Thyroid gland (tissue), 4 donors: ENCODE results near the gene TMED8. TPM values are rescaled to one million over a fixed set of nuclear protein-coding genes. Genes with fewer than 3 reads are reported as not detected.

Experiments
- DNase-seq, 2 donors: peaks; one replicate each; pipeline ENCODE4 v3.0.0-alpha.2; 2019
- H3K27ac ChIP-seq, 3 donors: fragments of 200-600 bp; sonication (generic); 1 replicate in 2 of 3; 2 replicates in 1 of 3; pipeline ENCODE4 v1.5.1; 2016 to 2019; ENCODE audit warnings: mild to moderate bottlenecking in 1 of 3, moderate library complexity in 1 of 3
- H3K27me3 ChIP-seq: fragments of 200-600 bp; sonication (generic); one replicate; pipeline ENCODE4 v1.5.1; 2019
- H3K36me3 ChIP-seq, 2 donors: fragments of 200-600 bp; sonication (generic); one replicate each; pipeline ENCODE4 v1.5.1; 2016 to 2019
- H3K4me1 ChIP-seq, 2 donors: fragments of 200-600 bp; sonication (generic); one replicate each; pipeline ENCODE4 v1.5.1; 2017 to 2019
- H3K4me3 ChIP-seq, 3 donors: fragments of 200-600 bp; sonication (generic); replicated peaks in 1 of 3; 1 replicate in 2 of 3; 2 replicates in 1 of 3; pipeline ENCODE4 v1.5.1; 2016; ENCODE audit warnings: mild to moderate bottlenecking in 1 of 3
- H3K9me3 ChIP-seq: fragments of 200-600 bp; sonication (generic); one replicate; pipeline ENCODE4 v1.5.1; 2017
- POLR2A ChIP-seq, 2 donors: fragments of 450-650 bp; IDR thresholded peaks; one replicate each; pipeline ENCODE4 v1.6.1; 2017; ENCODE audit warnings: antibody characterized with exemption in 2 of 2, mild to moderate bottlenecking in 2 of 2, moderate library complexity in 1 of 2
- WGBS, 2 donors: methylation state at CpG; one replicate each; pipeline ENCODE4 v1.1.5; 2017; 5-methylcytosine and 5-hydroxymethylcytosine counted together
- intact Hi-C: fragments of 100-400 bp; cut with DNase I; formaldehyde crosslinking; loops from one replicate; pipeline ENCODE4 v1.15.1; 2023
- total RNA-seq, 4 donors: library from RNA; depleted of rRNA; stranded (reverse); fragments of >200 nt; gene quantifications; one replicate each; pipeline ENCODE4 v1.2.3, GENCODE V29; 2016
- TF ChIP-seq, protein P1 (sequence below), 6 experiments: fragments of 200-600 bp in 3 of 6; fragments of 450-650 bp in 3 of 6; sonication (generic) in 3 of 6; IDR thresholded peaks; one replicate each; pipeline ENCODE4 v1.5.1; 2016 to 2019; ENCODE audit warnings: antibody characterized with exemption in 6 of 6, mild to moderate bottlenecking in 2 of 6, inconsistent platforms in 1 of 6, moderate library complexity in 1 of 6

TMED8 gene
- total RNA-seq, 4 donors from 2014 or later: 20.9 to 33.3 (median 28.8) TPM

DNA sequence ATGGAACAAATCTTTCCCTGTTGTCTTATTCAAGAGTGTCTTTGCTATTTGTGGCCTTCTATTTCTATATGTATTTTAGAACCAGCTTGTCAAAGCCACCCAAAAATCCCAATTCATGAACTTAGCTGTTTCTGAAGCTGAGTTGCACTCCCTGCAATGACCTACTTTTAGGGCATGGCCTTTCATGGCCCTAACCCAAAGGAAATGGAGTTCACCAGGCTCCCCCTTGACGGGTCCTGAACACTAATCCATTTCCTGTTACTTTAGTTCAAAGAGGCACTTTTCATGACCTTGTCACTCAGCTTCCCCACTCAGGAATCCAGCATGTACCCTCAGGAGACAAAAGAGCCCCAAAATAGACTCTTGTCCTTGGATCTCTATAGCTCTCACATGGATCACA lies 7.6 kb downstream of the TMED8 start:
- TF ChIP-seq, protein P1, sequence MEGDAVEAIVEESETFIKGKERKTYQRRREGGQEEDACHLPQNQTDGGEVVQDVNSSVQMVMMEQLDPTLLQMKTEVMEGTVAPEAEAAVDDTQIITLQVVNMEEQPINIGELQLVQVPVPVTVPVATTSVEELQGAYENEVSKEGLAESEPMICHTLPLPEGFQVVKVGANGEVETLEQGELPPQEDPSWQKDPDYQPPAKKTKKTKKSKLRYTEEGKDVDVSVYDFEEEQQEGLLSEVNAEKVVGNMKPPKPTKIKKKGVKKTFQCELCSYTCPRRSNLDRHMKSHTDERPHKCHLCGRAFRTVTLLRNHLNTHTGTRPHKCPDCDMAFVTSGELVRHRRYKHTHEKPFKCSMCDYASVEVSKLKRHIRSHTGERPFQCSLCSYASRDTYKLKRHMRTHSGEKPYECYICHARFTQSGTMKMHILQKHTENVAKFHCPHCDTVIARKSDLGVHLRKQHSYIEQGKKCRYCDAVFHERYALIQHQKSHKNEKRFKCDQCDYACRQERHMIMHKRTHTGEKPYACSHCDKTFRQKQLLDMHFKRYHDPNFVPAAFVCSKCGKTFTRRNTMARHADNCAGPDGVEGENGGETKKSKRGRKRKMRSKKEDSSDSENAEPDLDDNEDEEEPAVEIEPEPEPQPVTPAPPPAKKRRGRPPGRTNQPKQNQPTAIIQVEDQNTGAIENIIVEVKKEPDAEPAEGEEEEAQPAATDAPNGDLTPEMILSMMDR (IDR thresholded peaks at IDR 0.05): no peak
- TF ChIP-seq POLR2A (IDR thresholded peaks at IDR 0.05): no peak
- no peak overlapping the region for H3K4me3 ChIP-seq
- no peak for DNase-seq
- H3K27me3 ChIP-seq: no peaks in the 10 kb centered on the region
- H3K4me1 ChIP-seq: peaks cover 14 to 23% of the 10 kb centered on the region in 2 donors
- WGBS, 2 donors: 55 to 69% methylated on average over 1 of the region's 1 CpG
- no peaks in the 10 kb centered on the region for H3K9me3 ChIP-seq
- intact Hi-C loops: no loop called here
- H3K27ac ChIP-seq: no peak overlapping the region
- H3K36me3 ChIP-seq: no peaks in the 10 kb centered on the region

- intact Hi-C loops: no loop called here
- no peaks in the 10 kb centered on the region for H3K9me3 ChIP-seq
- TF ChIP-seq, protein P1 (IDR thresholded peaks at IDR 0.05): no peak
- TF ChIP-seq POLR2A (IDR thresholded peaks at IDR 0.05): no peak
- no peaks in the 10 kb centered on the region for H3K36me3 ChIP-seq
- H3K27me3 ChIP-seq: no peaks in the 10 kb centered on the region
- peak; percentile 32 to 37 for DNase-seq
- H3K4me3 ChIP-seq: no peak overlapping the region
- no peak overlapping the region for H3K27ac ChIP-seq
- 67 to 86% methylated on average over 3 of the region's 3 CpGs for WGBS, 2 donors
- H3K4me1 ChIP-seq: peaks cover 0 to 6% of the 10 kb centered on the region in 2 donors
These were observed 12.7 kb downstream of the TMED8 start for GRCh38 chr14:77364146-77364545.

DNA sequence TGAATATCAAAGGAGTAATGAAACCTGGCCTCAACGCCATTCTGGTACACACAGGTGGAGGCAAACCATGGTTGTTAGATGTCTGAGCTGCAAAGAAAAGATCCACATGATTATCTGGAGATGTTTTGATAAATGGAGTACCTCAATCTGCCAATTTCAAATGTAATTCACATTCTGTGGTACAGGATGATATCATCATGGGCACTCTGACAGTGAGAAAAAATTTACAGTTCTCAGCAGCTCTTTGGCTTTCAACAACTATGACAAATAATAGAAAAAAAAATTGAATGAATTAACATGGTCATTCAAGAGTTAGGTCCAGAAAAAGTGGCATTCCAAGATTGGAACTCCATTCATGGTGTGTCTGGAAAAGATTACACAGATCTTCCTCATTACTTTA lies 17.3 kb downstream of the TMED8 start:
- TF ChIP-seq, protein P1 (IDR thresholded peaks at IDR 0.05): no peak
- TF ChIP-seq POLR2A (IDR thresholded peaks at IDR 0.05): no peak
- intact Hi-C loops: no loop called here
- Histone ChIP-seq H3K27ac (no peak overlapping the region), H3K4me3 (no peak overlapping the region), H3K4me1 (peaks cover 0 to 6% of the 10 kb centered on the region in 2 donors), H3K27me3 (no peaks in the 10 kb centered on the region), H3K36me3 (no peaks in the 10 kb centered on the region), H3K9me3 (no peaks in the 10 kb centered on the region)
- no peak for DNase-seq
- 93 to 95% methylated on average over 1 of the region's 1 CpG for WGBS, 2 donors

- Histone ChIP-seq H3K4me3 (no peak overlapping the region), H3K36me3 (no peaks in the 10 kb centered on the region), H3K4me1 (no peaks in the 10 kb centered on the region), H3K27ac (no peak overlapping the region), H3K27me3 (no peaks in the 10 kb centered on the region), H3K9me3 (no peaks in the 10 kb centered on the region)
- TF ChIP-seq, protein P1 (IDR thresholded peaks at IDR 0.05): no peak
- no peak for TF ChIP-seq POLR2A (IDR thresholded peaks at IDR 0.05)
- no peak for DNase-seq
- WGBS, 2 donors: 98 to 99% methylated on average over 4 of the region's 4 CpGs
- intact Hi-C loops: no loop called here
These were observed 20.0 kb downstream of the TMED8 start for GRCh38 chr14:77356899-77357298.

- Histone ChIP-seq H3K4me3 (no peak overlapping the region), H3K4me1 (no peaks in the 10 kb centered on the region), H3K27ac (no peak overlapping the region), H3K27me3 (no peaks in the 10 kb centered on the region), H3K9me3 (no peaks in the 10 kb centered on the region), H3K36me3 (peaks cover 0 to 1% of the 10 kb centered on the region in 2 donors)
- DNase-seq: no peak
- 95 to 99% methylated on average over 4 of the region's 4 CpGs for WGBS, 2 donors
- TF ChIP-seq, protein P1 (IDR thresholded peaks at IDR 0.05): no peak
- no peak for TF ChIP-seq POLR2A (IDR thresholded peaks at IDR 0.05)
- intact Hi-C loops: no loop called here
These were observed 21.1 kb downstream of the TMED8 start for GRCh38 chr14:77355811-77356210.
